Stimulated activated CD8-positive, alpha-beta memory T cell treated with anti-CD3 and anti-CD28 coated beads, Interleukin-15, amount 100 ng/mL, for 1 hour (primary cell): Measurements from ENCODE around the gene ZNF3.
A peak's percentile ranks its signal among the peaks of the same experiment; 100 is the strongest.

Experiments used
- DNase-seq: peaks from one replicate; pipeline ENCODE4 v3.0.0-alpha.2; 2020; ENCODE audit warnings: low read depth

ZNF3 gene

GRCh38 chr7:100053215-100053614, 28.3 kb downstream of the ZNF3 start:
- DNase-seq = no peak

- DNase-seq = no peak
These were observed 29.9 kb downstream of the ZNF3 start for GRCh38 chr7:100051611-100052010.

- DNase-seq = peak; percentile 72
These were observed 31.9 kb downstream of the ZNF3 start, which contains the start of gene ZSCAN21 for GRCh38 chr7:100049441-100050291. Gene ZSCAN21, plus strand, starts transcription at chr7:100049774. Its CDS starts 7,233 bp downstream, at chr7:100057007.

GRCh38 chr7:100048680-100049079, 32.8 kb downstream of the ZNF3 start:
- no peak for DNase-seq

- DNase-seq = no peak
These were observed 36.8 kb downstream of the ZNF3 start for GRCh38 chr7:100044718-100045117.

- no peak for DNase-seq
These were observed 40.9 kb downstream of the ZNF3 start for GRCh38 chr7:100040575-100040974.

- DNase-seq = no peak
These were observed 43.2 kb downstream of the ZNF3 start for GRCh38 chr7:100038326-100038725.

GRCh38 chr7:100035876-100036275, 45.6 kb downstream of the ZNF3 start:
- DNase-seq = no peak

GRCh38 chr7:100034871-100035510, 46.5 kb downstream of the ZNF3 start:
- no peak for DNase-seq

GRCh38 chr7:100033526-100033925, 48.0 kb downstream of the ZNF3 start:
- no peak for DNase-seq

GRCh38 chr7:100029596-100029995, 51.9 kb downstream of the ZNF3 start:
- no peak for DNase-seq

- DNase-seq = no peak
These were observed 54.3 kb downstream of the ZNF3 start for GRCh38 chr7:100027197-100027596.

GRCh38 chr7:100024020-100024619, 57.4 kb downstream of the ZNF3 start:
- no peak for DNase-seq

- no peak for DNase-seq
These were observed 58.0 kb downstream of the ZNF3 start for GRCh38 chr7:100023526-100023925.

- DNase-seq = no peak
These were observed 58.9 kb downstream of the ZNF3 start for GRCh38 chr7:100022621-100023020.

GRCh38 chr7:100021297-100021696, 60.2 kb downstream of the ZNF3 start:
- no peak for DNase-seq
